Measurements from ENCODE around the gene PGAM4. TPM values are rescaled to one million over a fixed set of nuclear protein-coding genes. Genes with fewer than 3 reads are reported as not detected.

PGAM4 gene
- total RNA-seq, 1 experiment from 2014 or later = 0.46 TPM

DNA sequence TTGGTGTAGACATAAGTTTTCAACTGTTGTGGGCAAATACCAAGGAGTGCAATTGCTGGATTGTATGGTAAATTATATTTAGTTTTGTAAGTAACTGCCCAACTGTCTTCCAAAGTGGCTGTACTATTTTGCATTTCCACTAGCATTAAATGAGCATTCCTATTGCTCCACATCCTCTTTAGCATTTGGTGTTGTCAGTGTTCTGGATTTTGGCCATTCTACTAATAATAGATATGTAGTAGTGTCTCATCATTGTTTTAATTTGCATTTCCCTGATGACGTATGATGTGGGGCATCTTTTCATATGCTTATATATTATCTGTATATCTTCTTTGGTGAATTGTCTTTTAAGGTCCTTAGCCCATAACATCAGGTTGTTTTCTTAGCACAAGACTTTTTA, 17.3 kb downstream of the PGAM4 start (continued):
- TF ChIP-seq PREB (CRISPR knock-in tag; IDR thresholded peaks at IDR 0.05; ENCODE audit: borderline replicate concordance) (no peak), ZNF317 (CRISPR knock-in tag; IDR thresholded peaks at IDR 0.05; ENCODE audit: borderline replicate concordance, low read depth) (no peak), FOXP4 (CRISPR knock-in tag; IDR thresholded peaks at IDR 0.05) (no peak), SMAD3 (CRISPR knock-in tag; IDR thresholded peaks at IDR 0.05; ENCODE audit: borderline replicate concordance) (no peak), TEAD4 (CRISPR knock-in tag; IDR thresholded peaks at IDR 0.05) (no peak), NFYB (CRISPR knock-in tag; conservative IDR thresholded peaks at IDR 0.05; ENCODE audit: low read depth) (no peak)

DNA sequence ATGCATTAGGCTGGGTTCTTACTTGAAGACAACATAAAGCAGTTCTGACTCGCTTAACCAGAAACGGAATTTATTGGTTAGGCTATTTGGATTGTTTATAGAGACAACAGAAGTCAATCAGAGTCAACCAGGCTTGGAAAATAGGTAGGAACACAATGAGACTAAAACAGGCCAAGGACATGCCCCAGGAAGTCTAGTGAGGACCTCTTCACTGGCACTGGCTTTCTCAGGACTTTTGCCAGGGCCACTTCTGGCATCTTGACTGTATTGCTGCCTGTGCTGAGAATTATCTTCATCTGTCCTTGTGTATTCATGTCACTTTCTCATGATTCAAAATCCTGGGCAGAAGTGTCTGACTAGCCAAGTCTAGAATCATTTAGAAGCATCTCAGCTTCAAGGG, 19.6 kb downstream of the PGAM4 start:
- POLR2A ChIA-PET = no interaction called here
- Mint-ChIP-seq H3K36me3 (no peaks in the 10 kb centered on the region; the same call in 1 of the 2 replicates), H3K4me1 (no peaks in the 10 kb centered on the region), H3K27me3 (ENCODE audit: low read depth) (no peaks in the 10 kb centered on the region; the same call in 1 of the 2 replicates), H3K27ac (no peak overlapping the region), H3K4me3 (no peak overlapping the region), H3K9me3 (no peaks in the 10 kb centered on the region)
- TF ChIP-seq TCF7 (CRISPR knock-in tag; IDR thresholded peaks at IDR 0.05; ENCODE audit: low read depth) = no peak
- no peak for TF ChIP-seq CREB1 (CRISPR knock-in tag; IDR thresholded peaks at IDR 0.05)
- no peak for TF ChIP-seq ZNF232 (CRISPR knock-in tag; IDR thresholded peaks at IDR 0.05)
- no peak for TF ChIP-seq ZNF219 (CRISPR knock-in tag; IDR thresholded peaks at IDR 0.05; ENCODE audit: borderline replicate concordance)
- no peak for TF ChIP-seq JUN (CRISPR knock-in tag; IDR thresholded peaks at IDR 0.05)
- TF ChIP-seq SMAD3 (CRISPR knock-in tag; IDR thresholded peaks at IDR 0.05; ENCODE audit: borderline replicate concordance) = no peak
- no peak for TF ChIP-seq JAZF1 (CRISPR knock-in tag; IDR thresholded peaks at IDR 0.05)
- TF ChIP-seq CDX4 (CRISPR knock-in tag; IDR thresholded peaks at IDR 0.05; ENCODE audit: borderline replicate concordance) = no peak
- no peak for TF ChIP-seq FOXK1 (CRISPR knock-in tag; IDR thresholded peaks at IDR 0.05)
- no peak for TF ChIP-seq IRF2 (CRISPR knock-in tag; IDR thresholded peaks at IDR 0.05; ENCODE audit: borderline replicate concordance, low read depth)
- no peak for TF ChIP-seq PREB (CRISPR knock-in tag; IDR thresholded peaks at IDR 0.05; ENCODE audit: borderline replicate concordance)
- CTCF ChIA-PET = no interaction called here
- no peak for ATAC-seq
- no peak for DNase-seq (ENCODE audit: low spot score)

GRCh38 chrX:77946571-77946970, 22.9 kb downstream of the PGAM4 start:
- ChIA-PET POLR2A (no interaction called here), CTCF (no interaction called here)
- Mint-ChIP-seq H3K4me1 (no peaks in the 10 kb centered on the region), H3K36me3 (no peaks in the 10 kb centered on the region; the same call in 1 of the 2 replicates), H3K4me3 (no peak overlapping the region), H3K27ac (no peak overlapping the region), H3K9me3 (no peaks in the 10 kb centered on the region), H3K27me3 (ENCODE audit: low read depth) (no peaks in the 10 kb centered on the region; the same call in 1 of the 2 replicates)
- ATAC-seq = no peak
- DNase-seq (ENCODE audit: low spot score) = no peak
- TF ChIP-seq STAT6 (CRISPR knock-in tag; conservative IDR thresholded peaks at IDR 0.05; ENCODE audit: low read depth) = no peak
- no peak for TF ChIP-seq ZNF416 (CRISPR knock-in tag; IDR thresholded peaks at IDR 0.05)
- no peak for TF ChIP-seq FOXJ3 (CRISPR knock-in tag; IDR thresholded peaks at IDR 0.05; ENCODE audit: borderline replicate concordance)
- TF ChIP-seq NFYB (CRISPR knock-in tag; conservative IDR thresholded peaks at IDR 0.05; ENCODE audit: low read depth) = no peak
- no peak for TF ChIP-seq PREB (CRISPR knock-in tag; IDR thresholded peaks at IDR 0.05; ENCODE audit: borderline replicate concordance)
- no peak for TF ChIP-seq CDX4 (CRISPR knock-in tag; IDR thresholded peaks at IDR 0.05; ENCODE audit: borderline replicate concordance)
- TF ChIP-seq EMX1 (CRISPR knock-in tag; IDR thresholded peaks at IDR 0.05) = no peak
- no peak for TF ChIP-seq ZSCAN18 (CRISPR knock-in tag; IDR thresholded peaks at IDR 0.05)
- no peak for TF ChIP-seq TEAD1 (CRISPR knock-in tag; IDR thresholded peaks at IDR 0.05)
- TF ChIP-seq NR3C1 (CRISPR knock-in tag; conservative IDR thresholded peaks at IDR 0.05; ENCODE audit: low read depth) = no peak
